T47D (cell line): ENCODE measurements around the gene PRRT3.

Experiments
- DNase-seq, 2 experiments: peaks; one replicate each; pipeline versions ENCODE4 v3.0.0 to v3.0.0-alpha.2; 2011 to 2012; ENCODE audit warnings: low read depth in 1 of 2, low spot score in 1 of 2
- JUND ChIP-seq: IDR thresholded peaks from 2 replicates; pipeline ENCODE4 v1.6.1; 2012; ENCODE audit warnings: low read depth
- in situ Hi-C: cut with HindIII; loops from 2 replicates; pipeline ENCODE4 v1.10.0; 2016; ENCODE audit warnings: low sequenced_read_pairs, low pct_unique_long_range_greater_than_20kb

PRRT3 gene

GRCh38 chr3:9957214-9957613 lies 5.0 kb upstream of the PRRT3 start:
- no peak for TF ChIP-seq JUND
- DNase-seq: no peak
- in situ Hi-C loops: no loop called here

GRCh38 chr3:9955611-9956352 lies 3.6 kb upstream of the PRRT3 start:
- TF ChIP-seq JUND: no peak
- DNase-seq: peak in 1 of 2 experiments; percentile 28
- in situ Hi-C loops: no loop called here

GRCh38 chr3:9955067-9955502 lies 2.9 kb upstream of the PRRT3 start:
- DNase-seq: peak in 1 of 2 experiments; percentile 85
- in situ Hi-C loops: no loop called here
- no peak for TF ChIP-seq JUND

GRCh38 chr3:9951598-9951961 lies 628 bp downstream of the PRRT3 start:
- TF ChIP-seq JUND: no peak
- no peak for DNase-seq
- in situ Hi-C loops: no loop called here

GRCh38 chr3:9951126-9951525 lies 1.1 kb downstream of the PRRT3 start:
- no peak for TF ChIP-seq JUND
- DNase-seq: no peak
- in situ Hi-C loops: no loop called here

GRCh38 chr3:9949626-9950025 lies 2.6 kb downstream of the PRRT3 start:
- no peak for DNase-seq
- TF ChIP-seq JUND: no peak
- in situ Hi-C loops: no loop called here

- in situ Hi-C loops: no loop called here
- no peak for TF ChIP-seq JUND
- DNase-seq: no peak
These were observed 3.1 kb downstream of the PRRT3 start for GRCh38 chr3:9949115-9949514.

GRCh38 chr3:9948586-9948985 lies 3.6 kb downstream of the PRRT3 start:
- no peak for DNase-seq
- TF ChIP-seq JUND: no peak
- in situ Hi-C loops: no loop called here

- in situ Hi-C loops: no loop called here
- DNase-seq: peak in 1 of 2 experiments; percentile 51
These were observed 4.9 kb downstream of the PRRT3 start for GRCh38 chr3:9947025-9947995.

GRCh38 chr3:9946112-9947024 lies 5.8 kb downstream of the PRRT3 start:
- in situ Hi-C loops: no loop called here
- no peak for TF ChIP-seq JUND
- peak; percentile 78 to 92 for DNase-seq

More at GRCh38 chr3:9947025-9947995, 4.9 kb downstream of the PRRT3 start:
- no peak for TF ChIP-seq JUND

- in situ Hi-C loops: no loop called here
- no peak for DNase-seq
- no peak for TF ChIP-seq JUND
These were observed 6.8 kb downstream of the PRRT3 start for GRCh38 chr3:9945358-9945757.

GRCh38 chr3:9944271-9944670 lies 7.9 kb downstream of the PRRT3 start:
- in situ Hi-C loops: no loop called here
- DNase-seq: no peak
- no peak for TF ChIP-seq JUND
